ENCODE measurements around the gene APBB1IP. TPM values are rescaled to one million over a fixed set of nuclear protein-coding genes. Genes with fewer than 3 reads are reported as not detected.
"Not testable (repeated sequence)": the region's sequence is repeated elsewhere in the genome, so short reads cannot be mapped to it uniquely, and the experiment has no call there.

The APBB1IP gene
- total and polyA plus RNA-seq, 2 donors from 2014 or later, result 4.1 to 20.5 TPM

DNA sequence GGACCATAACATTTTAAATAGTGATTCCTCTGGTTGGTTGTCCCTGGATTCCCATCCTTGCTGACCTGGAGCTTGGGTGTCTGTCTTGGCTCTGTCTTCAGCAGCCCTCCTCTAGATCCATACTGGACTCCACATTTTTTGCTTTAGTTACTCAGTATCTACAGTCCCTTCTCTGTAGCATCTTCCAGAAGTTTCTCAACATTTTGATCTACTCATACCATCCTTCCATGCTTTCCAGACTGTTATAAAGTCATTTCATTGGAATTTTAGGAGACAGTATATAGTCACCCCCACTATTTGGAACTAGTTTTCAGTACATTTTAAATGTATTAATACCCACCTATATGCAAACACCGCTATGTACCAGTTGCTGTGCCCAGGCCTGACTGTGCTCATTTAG is 25.8 kb downstream of the APBB1IP start:
- H3K36me3 ChIP-seq (ENCODE audit: control insufficient read depth in 2 of 3, insufficient read depth in 3 of 3, low read length in 3 of 3), result no peaks in the 10 kb centered on the region
- no peaks in the 10 kb centered on the region for H3K9me3 ChIP-seq (ENCODE audit: control insufficient read depth in 2 of 3, insufficient read depth in 1 of 3, low read length in 3 of 3)
- no peaks in the 10 kb centered on the region for H3K27me3 ChIP-seq (ENCODE audit: control insufficient read depth, insufficient read depth, low read length)
- TF ChIP-seq, protein P1, sequence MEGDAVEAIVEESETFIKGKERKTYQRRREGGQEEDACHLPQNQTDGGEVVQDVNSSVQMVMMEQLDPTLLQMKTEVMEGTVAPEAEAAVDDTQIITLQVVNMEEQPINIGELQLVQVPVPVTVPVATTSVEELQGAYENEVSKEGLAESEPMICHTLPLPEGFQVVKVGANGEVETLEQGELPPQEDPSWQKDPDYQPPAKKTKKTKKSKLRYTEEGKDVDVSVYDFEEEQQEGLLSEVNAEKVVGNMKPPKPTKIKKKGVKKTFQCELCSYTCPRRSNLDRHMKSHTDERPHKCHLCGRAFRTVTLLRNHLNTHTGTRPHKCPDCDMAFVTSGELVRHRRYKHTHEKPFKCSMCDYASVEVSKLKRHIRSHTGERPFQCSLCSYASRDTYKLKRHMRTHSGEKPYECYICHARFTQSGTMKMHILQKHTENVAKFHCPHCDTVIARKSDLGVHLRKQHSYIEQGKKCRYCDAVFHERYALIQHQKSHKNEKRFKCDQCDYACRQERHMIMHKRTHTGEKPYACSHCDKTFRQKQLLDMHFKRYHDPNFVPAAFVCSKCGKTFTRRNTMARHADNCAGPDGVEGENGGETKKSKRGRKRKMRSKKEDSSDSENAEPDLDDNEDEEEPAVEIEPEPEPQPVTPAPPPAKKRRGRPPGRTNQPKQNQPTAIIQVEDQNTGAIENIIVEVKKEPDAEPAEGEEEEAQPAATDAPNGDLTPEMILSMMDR (IDR thresholded peaks at IDR 0.05; ENCODE audit: borderline replicate concordance, extremely low read depth, insufficient read depth), result no peak
- H3K4me1 ChIP-seq (ENCODE audit: control insufficient read depth in 2 of 3, insufficient read depth in 2 of 3, low read depth in 1 of 3, low read length in 3 of 3), result no peaks in the 10 kb centered on the region
- intact Hi-C loops (cut with DNase I), result no loop called here
- DNase-seq (no peak), FAIRE-seq (no peak)
- H3K9ac ChIP-seq (ENCODE audit: low read length in 3 of 3), result no peak overlapping the region
- no peak overlapping the region for H3K4me3 ChIP-seq (ENCODE audit: low read length in 3 of 3)
- no peak overlapping the region for H3K27ac ChIP-seq (ENCODE audit: low read depth in 2 of 2, low read length in 2 of 2)

DNA sequence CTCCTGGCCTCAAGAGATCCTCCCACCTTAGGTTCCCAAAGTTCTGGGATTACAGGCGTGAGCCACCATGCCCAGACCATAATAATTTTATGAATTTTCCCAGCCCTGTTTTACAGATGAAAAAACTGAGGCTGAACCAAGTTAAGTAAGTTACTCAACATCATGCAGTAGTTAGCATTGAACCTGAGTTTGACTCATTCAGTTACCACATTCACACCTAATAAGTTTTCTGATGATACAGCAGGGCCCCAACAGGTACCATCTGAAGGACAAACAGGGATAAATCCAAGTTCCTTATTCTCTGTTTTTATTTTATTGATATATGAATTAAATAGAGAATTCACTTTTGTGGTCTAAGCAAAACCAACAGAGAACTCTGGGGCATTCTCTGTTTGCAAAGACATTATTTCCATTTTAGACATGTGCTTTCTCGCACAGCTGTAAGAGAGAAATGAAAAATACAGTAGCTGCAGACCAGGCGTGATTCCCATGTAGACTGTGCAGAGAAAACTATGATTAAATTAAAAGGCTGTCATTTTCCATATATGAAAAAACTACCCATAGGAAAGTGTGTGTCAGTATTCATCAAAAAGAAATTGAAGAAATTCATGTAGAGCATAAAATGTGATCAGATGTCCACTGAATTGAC is 26.6 kb downstream of the APBB1IP start:
- no peak overlapping the region for H3K9ac ChIP-seq (ENCODE audit: low read length in 3 of 3)
- H3K27me3 ChIP-seq (ENCODE audit: control insufficient read depth, insufficient read depth, low read length), result no peaks in the 10 kb centered on the region
- DNase-seq (no peak), FAIRE-seq (no peak)
- H3K9me3 ChIP-seq (ENCODE audit: control insufficient read depth in 2 of 3, insufficient read depth in 1 of 3, low read length in 3 of 3), result no peaks in the 10 kb centered on the region
- no peak overlapping the region for H3K27ac ChIP-seq (ENCODE audit: low read depth in 2 of 2, low read length in 2 of 2)
- TF ChIP-seq, protein P1 (IDR thresholded peaks at IDR 0.05; ENCODE audit: borderline replicate concordance, extremely low read depth, insufficient read depth), result no peak
- no peaks in the 10 kb centered on the region for H3K36me3 ChIP-seq (ENCODE audit: control insufficient read depth in 2 of 3, insufficient read depth in 3 of 3, low read length in 3 of 3)
- no peaks in the 10 kb centered on the region for H3K4me1 ChIP-seq (ENCODE audit: control insufficient read depth in 2 of 3, insufficient read depth in 2 of 3, low read depth in 1 of 3, low read length in 3 of 3)
- intact Hi-C loops (cut with DNase I), result no loop called here
- H3K4me3 ChIP-seq (ENCODE audit: low read length in 3 of 3), result no peak overlapping the region

DNA sequence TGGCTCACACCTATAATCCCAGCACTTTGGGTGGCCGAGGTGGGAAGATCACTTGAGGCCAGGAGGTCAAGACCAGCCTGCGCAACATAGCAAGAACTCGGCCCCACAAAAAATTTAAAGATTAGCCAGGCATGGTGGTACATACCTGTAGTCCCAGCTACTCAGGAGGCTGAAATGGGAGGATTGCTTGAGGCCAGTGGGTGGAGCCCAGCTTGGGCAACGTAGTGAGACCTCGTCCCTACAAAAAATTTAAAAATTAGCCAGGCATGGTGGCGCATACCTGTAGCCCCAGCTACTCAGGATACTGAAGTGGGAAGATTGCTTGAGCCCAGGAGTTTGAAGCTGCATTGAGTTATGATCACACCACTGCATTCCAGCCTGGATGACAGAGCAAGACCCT is 28.4 kb downstream of the APBB1IP start:
- intact Hi-C loops (cut with DNase I); H3K9ac ChIP-seq (ENCODE audit: low read length in 3 of 3); H3K4me1 ChIP-seq (ENCODE audit: control insufficient read depth in 2 of 3, insufficient read depth in 2 of 3, low read depth in 1 of 3, low read length in 3 of 3); H3K27ac ChIP-seq (ENCODE audit: low read depth in 2 of 2, low read length in 2 of 2); H3K4me3 ChIP-seq (ENCODE audit: low read length in 3 of 3); DNase-seq; H3K36me3 ChIP-seq (ENCODE audit: control insufficient read depth in 2 of 3, insufficient read depth in 3 of 3, low read length in 3 of 3); H3K9me3 ChIP-seq (ENCODE audit: control insufficient read depth in 2 of 3, insufficient read depth in 1 of 3, low read length in 3 of 3); FAIRE-seq; H3K27me3 ChIP-seq (ENCODE audit: control insufficient read depth, insufficient read depth, low read length): not testable (repeated sequence)

DNA sequence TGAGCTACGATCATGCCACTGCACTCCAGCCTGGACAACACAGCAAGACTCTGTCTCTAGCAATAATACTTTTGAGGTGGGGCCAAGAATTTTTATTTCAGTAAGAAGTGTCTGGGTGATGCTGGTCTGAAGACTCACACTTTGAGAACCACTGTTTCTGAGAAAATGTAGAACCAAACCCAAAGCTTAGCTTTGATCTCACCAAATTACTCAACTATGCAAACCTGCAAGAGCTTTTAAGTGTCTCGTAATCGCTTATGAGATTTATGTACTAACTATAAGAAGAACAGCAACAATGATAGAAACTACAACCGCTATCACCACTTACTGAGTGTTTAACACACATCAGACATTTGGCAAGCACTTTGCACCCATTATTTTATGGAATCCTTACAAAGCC is 29.5 kb downstream of the APBB1IP start:
- Histone ChIP-seq H3K4me3 (ENCODE audit: low read length in 3 of 3) (no peak overlapping the region), H3K36me3 (ENCODE audit: control insufficient read depth in 2 of 3, insufficient read depth in 3 of 3, low read length in 3 of 3) (no peaks in the 10 kb centered on the region), H3K27ac (ENCODE audit: low read depth in 2 of 2, low read length in 2 of 2) (peak overlapping the region in 1 of 2 donors; percentile 13), H3K9ac (ENCODE audit: low read length in 3 of 3) (no peak overlapping the region), H3K9me3 (ENCODE audit: control insufficient read depth in 2 of 3, insufficient read depth in 1 of 3, low read length in 3 of 3) (no peaks in the 10 kb centered on the region), H3K4me1 (ENCODE audit: control insufficient read depth in 2 of 3, insufficient read depth in 2 of 3, low read depth in 1 of 3, low read length in 3 of 3) (no peaks in the 10 kb centered on the region), H3K27me3 (ENCODE audit: control insufficient read depth, insufficient read depth, low read length) (no peaks in the 10 kb centered on the region)
- no peak for FAIRE-seq
- intact Hi-C loops (cut with DNase I), result no loop called here
- TF ChIP-seq, protein P1 (IDR thresholded peaks at IDR 0.05; ENCODE audit: borderline replicate concordance, extremely low read depth, insufficient read depth), result no peak
- DNase-seq, result no peak
